Measurements from ENCODE around the gene ABL1.

The ABL1 gene

DNA sequence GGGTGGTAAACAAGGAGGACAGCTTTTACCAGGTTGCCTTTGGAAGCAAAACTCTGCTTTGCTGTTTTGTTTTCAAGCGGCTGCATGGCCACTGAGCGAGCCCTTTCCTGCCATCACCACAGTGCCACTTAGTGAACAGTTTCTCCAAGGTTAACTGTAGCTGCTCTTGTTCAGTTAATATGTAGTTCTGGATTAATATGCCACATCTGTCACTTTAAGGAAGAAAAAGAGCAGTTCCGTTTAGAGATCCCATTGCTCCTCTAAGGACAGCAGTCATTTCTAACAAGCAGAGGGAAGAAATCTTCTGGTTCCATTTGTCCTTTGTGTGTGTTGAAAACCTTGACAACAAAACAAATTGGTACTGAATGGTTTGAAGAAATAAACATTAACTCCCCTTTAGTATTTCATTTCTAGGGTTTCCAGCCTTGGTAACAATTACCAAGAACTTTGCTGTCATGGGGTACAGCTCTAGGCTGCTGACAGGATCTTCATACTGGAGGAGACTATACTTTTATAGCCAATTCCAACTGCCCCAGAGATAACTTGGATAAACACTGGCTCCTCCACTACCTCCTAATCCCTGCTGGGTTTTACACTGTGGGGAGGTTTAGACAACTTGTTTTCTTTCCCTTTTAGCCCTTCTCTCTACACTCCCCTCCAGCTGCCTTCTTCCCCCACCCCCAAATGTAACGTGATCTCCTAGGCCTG lies 10.3 kb upstream of the ABL1 start:
- no peak for DNase-seq (ENCODE audit: low read depth in 1 of 2, low spot score in 1 of 2)

DNA sequence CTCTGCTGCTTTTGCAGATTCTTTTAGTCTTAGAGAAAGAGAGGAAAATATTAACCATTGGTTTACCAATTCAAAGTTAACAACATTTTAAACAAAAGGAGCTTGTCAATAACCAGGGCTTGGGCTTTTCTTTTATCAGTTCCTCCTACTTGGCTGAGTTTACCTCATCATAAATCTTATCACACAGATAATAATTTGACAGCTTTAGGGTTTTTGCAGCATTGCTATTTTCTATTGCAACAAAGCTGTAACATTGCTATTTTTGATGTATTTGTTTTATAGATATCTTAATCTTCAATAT lies 9.8 kb upstream of the ABL1 start:
- DNase-seq (ENCODE audit: low read depth in 1 of 2, low spot score in 1 of 2): no peak

- no peak for DNase-seq (ENCODE audit: low read depth in 1 of 2, low spot score in 1 of 2)
Observed at GRCh38 chr9:130825809-130826208, 9.2 kb upstream of the ABL1 start.

GRCh38 chr9:130829762-130830161 lies 5.3 kb upstream of the ABL1 start:
- DNase-seq (ENCODE audit: low read depth in 1 of 2, low spot score in 1 of 2): no peak

- DNase-seq (ENCODE audit: low read depth in 1 of 2, low spot score in 1 of 2): no peak
Observed at GRCh38 chr9:130830231-130830760, 4.8 kb upstream of the ABL1 start.

- DNase-seq (ENCODE audit: low read depth in 1 of 2, low spot score in 1 of 2): no peak
Observed at GRCh38 chr9:130831077-130831476, 4.0 kb upstream of the ABL1 start.

DNA sequence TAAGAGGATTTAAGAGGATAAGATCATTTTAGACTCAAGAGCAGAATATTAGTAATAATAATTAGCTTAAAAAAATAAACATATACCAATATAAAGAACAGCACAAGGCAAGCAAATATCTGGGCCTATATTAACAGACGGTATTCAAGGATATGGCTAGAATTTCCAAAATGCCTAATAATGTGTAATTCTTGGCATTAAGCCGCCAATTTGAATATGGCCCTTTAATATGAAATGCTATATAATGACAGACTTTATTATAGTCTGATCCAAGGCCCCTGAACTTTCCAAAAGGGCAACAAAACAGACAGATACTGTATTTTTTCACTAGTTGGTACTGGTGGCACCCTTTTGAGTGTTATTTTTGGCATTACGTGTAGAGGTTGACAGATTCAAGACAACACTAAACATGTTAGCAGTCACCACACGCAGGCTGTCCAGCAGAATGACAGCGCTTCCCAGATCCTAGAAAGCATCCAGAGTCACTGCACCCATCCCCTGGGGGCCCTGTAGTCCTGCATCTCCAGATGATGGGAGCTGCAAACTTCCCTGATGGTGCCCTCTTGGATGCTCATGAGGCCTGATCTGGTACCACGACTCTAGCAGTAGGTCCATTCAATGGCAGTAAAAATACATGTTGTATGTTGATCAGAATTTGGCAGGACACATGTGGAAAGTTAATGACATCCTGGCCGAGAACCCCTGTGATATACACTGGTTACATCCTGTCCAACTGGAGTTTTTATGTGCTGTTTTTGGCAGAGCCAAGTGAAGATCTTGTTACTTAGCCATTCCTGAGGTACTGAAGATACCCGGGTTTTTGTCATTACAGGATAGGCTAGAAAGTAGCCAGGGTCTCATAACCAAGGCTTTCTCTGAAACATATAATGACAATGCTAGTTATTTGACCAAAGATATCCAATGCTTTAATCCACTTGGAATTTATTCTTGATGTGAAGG lies 1.7 kb upstream of the ABL1 start:
- DNase-seq (ENCODE audit: low read depth in 1 of 2, low spot score in 1 of 2): no peak

DNA sequence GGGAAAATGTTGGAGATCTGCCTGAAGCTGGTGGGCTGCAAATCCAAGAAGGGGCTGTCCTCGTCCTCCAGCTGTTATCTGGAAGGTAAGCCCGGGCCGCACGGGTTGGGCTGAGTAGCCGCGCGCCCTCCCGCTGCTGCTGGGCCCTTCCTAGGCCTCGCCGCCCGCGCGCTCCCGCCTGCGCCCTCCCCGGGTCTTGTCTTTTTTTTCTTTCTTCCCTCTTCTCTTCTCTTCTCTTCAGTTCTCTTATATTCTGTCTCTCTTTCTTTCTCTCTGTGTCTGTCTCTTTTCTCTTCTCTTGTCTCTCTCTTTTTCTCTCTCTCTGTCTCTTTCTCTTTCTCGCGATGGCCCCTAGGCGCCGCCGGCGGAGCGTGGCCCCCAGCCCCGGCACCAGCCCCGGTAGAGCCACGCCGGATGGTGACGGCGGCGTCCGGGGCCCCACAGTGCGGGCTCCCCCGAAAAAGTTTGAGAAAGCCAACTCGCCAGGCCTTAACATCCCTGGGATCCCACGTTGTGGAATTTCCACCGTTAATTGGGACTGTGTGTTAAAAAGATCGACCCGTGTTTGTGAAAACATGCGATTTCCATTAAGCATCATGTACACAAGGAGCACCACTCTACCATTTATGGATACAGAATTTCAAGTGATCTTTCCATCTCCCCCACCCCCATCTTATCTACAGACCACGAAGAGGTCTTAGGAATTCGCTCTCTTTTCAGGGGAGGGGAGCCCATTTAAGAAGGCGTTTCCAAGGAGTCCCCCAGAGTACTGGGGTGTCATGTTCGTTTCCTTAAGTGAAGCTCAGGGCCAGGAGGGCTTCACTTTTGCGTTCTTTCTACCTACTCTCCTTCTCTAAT lies 616 bp downstream of the ABL1 start:
- DNase-seq (ENCODE audit: low read depth in 1 of 2, low spot score in 1 of 2): no peak

GRCh38 chr9:130837002-130837511 lies 2.0 kb downstream of the ABL1 start:
- no peak for DNase-seq (ENCODE audit: low read depth in 1 of 2, low spot score in 1 of 2)

DNA sequence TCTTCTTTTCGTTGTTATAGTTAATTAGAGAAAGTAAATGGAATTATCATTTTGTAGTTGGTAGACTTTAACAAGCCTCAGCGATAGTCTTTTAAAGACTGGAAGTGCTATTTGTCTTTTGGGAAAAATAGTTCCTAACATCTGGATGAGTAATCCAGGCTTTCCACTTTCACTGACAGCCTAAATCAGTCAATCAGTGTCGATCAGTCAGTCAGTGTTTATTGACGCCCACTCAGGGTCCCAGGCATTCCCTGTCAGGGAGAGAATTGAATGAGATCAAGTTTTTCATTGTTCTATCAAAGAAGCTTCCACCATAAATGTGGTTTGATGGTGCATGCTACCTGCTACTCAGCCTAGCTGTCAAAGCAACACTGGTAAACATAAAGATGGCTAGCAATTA lies 2.6 kb downstream of the ABL1 start:
- no peak for DNase-seq (ENCODE audit: low read depth in 1 of 2, low spot score in 1 of 2)

- DNase-seq (ENCODE audit: low read depth in 1 of 2, low spot score in 1 of 2): no peak
Observed at GRCh38 chr9:130839132-130840111, 4.4 kb downstream of the ABL1 start.

DNA sequence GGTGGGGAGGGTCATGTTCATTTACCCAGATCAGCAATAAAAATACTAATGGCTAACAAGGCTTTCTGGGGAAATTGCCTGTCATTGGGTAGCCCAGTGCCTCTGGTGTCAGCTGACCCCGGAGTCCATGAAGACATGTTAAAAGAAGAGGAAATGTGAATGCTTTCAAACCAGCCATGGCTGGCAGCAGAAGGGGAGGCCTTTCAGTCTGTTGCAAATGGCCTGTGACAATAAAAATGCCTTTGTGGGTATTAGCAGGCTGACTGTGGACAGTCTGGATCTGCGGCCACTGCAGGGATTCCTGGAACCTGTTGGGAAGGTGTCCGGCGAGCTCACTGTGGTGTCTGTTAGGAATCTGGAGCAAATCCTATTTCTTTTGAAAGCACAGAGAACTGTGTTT lies 7.5 kb downstream of the ABL1 start:
- DNase-seq (ENCODE audit: low read depth in 1 of 2, low spot score in 1 of 2): no peak

- no peak for DNase-seq (ENCODE audit: low read depth in 1 of 2, low spot score in 1 of 2)
Observed at GRCh38 chr9:130843049-130843908, 8.2 kb downstream of the ABL1 start.

DNA sequence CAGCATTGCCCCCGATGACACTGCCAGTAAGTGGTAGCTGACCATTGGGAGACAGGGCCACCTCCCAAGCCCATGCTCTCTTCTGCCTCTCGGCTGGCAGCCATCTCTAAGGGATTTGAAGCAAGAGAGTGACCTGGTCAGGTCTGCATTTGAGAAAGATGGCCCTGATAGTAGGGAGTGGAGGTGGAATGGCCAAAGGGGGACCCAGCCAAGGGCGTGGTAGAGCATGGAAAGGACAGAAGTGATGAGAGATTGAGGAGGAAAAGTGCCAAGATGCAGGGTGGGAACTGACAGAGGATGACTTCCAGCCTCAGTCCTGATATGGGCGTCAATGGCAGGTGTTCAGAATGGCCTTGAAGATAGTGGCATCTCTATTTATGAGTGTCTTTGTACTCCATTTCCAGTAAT lies 9.0 kb downstream of the ABL1 start:
- DNase-seq (ENCODE audit: low read depth in 1 of 2, low spot score in 1 of 2): no peak

DNA sequence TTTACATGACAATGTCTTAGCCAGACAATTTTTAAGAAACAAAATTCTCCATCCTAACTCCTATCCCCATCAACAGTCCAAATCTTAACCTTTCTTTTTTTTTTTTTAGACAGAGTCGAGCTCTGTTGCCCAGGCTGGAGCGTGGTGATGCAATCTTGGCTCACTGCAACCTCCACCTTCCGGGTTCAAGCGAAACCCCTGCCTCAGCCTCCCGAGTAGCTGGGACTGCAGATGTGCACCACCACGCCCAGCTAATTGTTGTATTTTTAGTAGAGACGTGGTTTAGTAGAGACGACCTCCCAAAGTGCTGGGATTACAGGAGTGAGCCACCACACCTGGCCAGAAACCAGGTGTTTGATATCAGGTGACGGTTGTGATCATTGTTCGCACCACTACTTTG lies 10.2 kb downstream of the ABL1 start:
- no peak for DNase-seq (ENCODE audit: low read depth in 1 of 2, low spot score in 1 of 2)

GRCh38 chr9:130845901-130846481 lies 10.9 kb downstream of the ABL1 start:
- no peak for DNase-seq (ENCODE audit: low read depth in 1 of 2, low spot score in 1 of 2)

GRCh38 chr9:130846487-130847305 lies 11.6 kb downstream of the ABL1 start:
- no peak for DNase-seq (ENCODE audit: low read depth in 1 of 2, low spot score in 1 of 2)

Data from activated T-helper 1 cell treated with anti-CD3 and anti-CD28 coated beads, Interleukin-2, amount 50 U/mL, for 16 hours (primary cell).